ENCODE results near the gene SEMA6B. TPM values are rescaled to one million over a fixed set of nuclear protein-coding genes. Genes with fewer than 3 reads are reported as not detected.

SEMA6B gene
- total and polyA plus RNA-seq, 10 donors = 5.5 to 85.0 (median 46.5) TPM

- Histone ChIP-seq H3K27ac (no peak overlapping the region), H3K36me3 (no peaks in the 10 kb centered on the region), H3K9me3 (no peaks in the 10 kb centered on the region), H3K4me1 (peaks cover 0 to 33% (median 13%) of the 10 kb centered on the region in 6 donors), H3K4me3 (no peak overlapping the region), H3K27me3 (replicated peaks in 1 of 7) (peaks cover 0 to 95% (median 18%) of the 10 kb centered on the region in 7 donors)
- 65 to 73% (median 70%) methylated on average over 7 to 9 of the region's 9 CpGs for WGBS, 5 donors
- no peak for TF ChIP-seq POLR2A (IDR thresholded peaks at IDR 0.05)
- TF ChIP-seq POLR2AphosphoS5 (IDR thresholded peaks at IDR 0.05) = no peak
- TF ChIP-seq CTCF (IDR thresholded peaks at IDR 0.05 in 8 of 11, conservative IDR thresholded peaks at IDR 0.05 in 3 of 11) = no peak
- DNase-seq = no peak
- intact Hi-C loops (cut with DNase I; ENCODE audit: low total_unique reads) = no loop called here
Measured at GRCh38 chr19:4594201-4594600, 34.7 kb upstream of the SEMA6B start.

- WGBS, 5 donors = 41 to 49% (median 45%) methylated on average over 6 of the region's 6 CpGs
- intact Hi-C loops (cut with DNase I; ENCODE audit: low total_unique reads) = no loop called here
- no peak overlapping the region for H3K27ac ChIP-seq
- H3K27me3 ChIP-seq (replicated peaks in 1 of 7) = peaks cover 0 to 95% (median 12%) of the 10 kb centered on the region in 7 donors
- no peaks in the 10 kb centered on the region for H3K36me3 ChIP-seq
- no peak overlapping the region for H3K4me3 ChIP-seq
- TF ChIP-seq CTCF (IDR thresholded peaks at IDR 0.05 in 8 of 11, conservative IDR thresholded peaks at IDR 0.05 in 3 of 11) = no peak
- no peak for TF ChIP-seq POLR2AphosphoS5 (IDR thresholded peaks at IDR 0.05)
- no peak for TF ChIP-seq POLR2A (IDR thresholded peaks at IDR 0.05)
- H3K9me3 ChIP-seq = no peaks in the 10 kb centered on the region
- no peak for DNase-seq
- H3K4me1 ChIP-seq = peaks cover 0 to 28% (median 10%) of the 10 kb centered on the region in 6 donors
Measured at GRCh38 chr19:4593409-4593851, 33.9 kb upstream of the SEMA6B start.

- DNase-seq = no peak
- TF ChIP-seq POLR2AphosphoS5 (IDR thresholded peaks at IDR 0.05) (no peak), POLR2A (IDR thresholded peaks at IDR 0.05) (no peak)
- Histone ChIP-seq H3K27me3 (replicated peaks in 1 of 7) (peaks cover 0 to 94% (median 10%) of the 10 kb centered on the region in 7 donors), H3K27ac (no peak overlapping the region), H3K9me3 (no peaks in the 10 kb centered on the region), H3K4me3 (no peak overlapping the region), H3K36me3 (no peaks in the 10 kb centered on the region), H3K4me1 (peaks cover 0 to 18% (median 5%) of the 10 kb centered on the region in 6 donors)
- intact Hi-C loops (cut with DNase I; ENCODE audit: low total_unique reads) = no loop called here
- 72 to 79% (median 76%) methylated on average over 5 of the region's 5 CpGs for WGBS, 5 donors
Measured at GRCh38 chr19:4592445-4592844, 33.0 kb upstream of the SEMA6B start.

GRCh38 chr19:4591320-4591719 is 31.8 kb upstream of the SEMA6B start:
- Histone ChIP-seq H3K27ac (no peak overlapping the region), H3K36me3 (no peaks in the 10 kb centered on the region), H3K27me3 (replicated peaks in 1 of 7) (peaks cover 0 to 94% (median 11%) of the 10 kb centered on the region in 7 donors), H3K9me3 (no peaks in the 10 kb centered on the region), H3K4me1 (peaks cover 0 to 7% (median 0%) of the 10 kb centered on the region in 6 donors), H3K4me3 (no peak overlapping the region)
- TF ChIP-seq POLR2AphosphoS5 (IDR thresholded peaks at IDR 0.05) (no peak), CTCF (IDR thresholded peaks at IDR 0.05 in 8 of 11, conservative IDR thresholded peaks at IDR 0.05 in 3 of 11) (no peak), POLR2A (IDR thresholded peaks at IDR 0.05) (no peak)
- intact Hi-C loops (cut with DNase I; ENCODE audit: low total_unique reads) = no loop called here
- WGBS, 5 donors = 36 to 55% (median 43%) methylated on average over 6 of the region's 6 CpGs
- no peak for DNase-seq

All from spleen (tissue), 11 donors.